ENCODE results near the gene KIAA1614. TPM values are rescaled to one million over a fixed set of nuclear protein-coding genes. Genes with fewer than 3 reads are reported as not detected.

The KIAA1614 gene
- total RNA-seq, 2 experiments from 2014 or later: not detected

GRCh38 chr1:180921891-180922630 lies 9.4 kb downstream of the KIAA1614 start:
- Mint-ChIP-seq H3K4me3 (no peak overlapping the region), H3K4me1 (ENCODE audit: low read depth) (no peaks in the 10 kb centered on the region), H3K9me3 (no peaks in the 10 kb centered on the region), H3K36me3 (ENCODE audit: low read depth) (no peaks in the 10 kb centered on the region), H3K27me3 (ENCODE audit: low read depth) (no peaks in the 10 kb centered on the region), H3K27ac (no peak overlapping the region)
- intact Hi-C loops (cut with micrococcal nuclease): no loop called here
- CTCF ChIA-PET: no interaction called here
- DNase-seq: no peak

DNA sequence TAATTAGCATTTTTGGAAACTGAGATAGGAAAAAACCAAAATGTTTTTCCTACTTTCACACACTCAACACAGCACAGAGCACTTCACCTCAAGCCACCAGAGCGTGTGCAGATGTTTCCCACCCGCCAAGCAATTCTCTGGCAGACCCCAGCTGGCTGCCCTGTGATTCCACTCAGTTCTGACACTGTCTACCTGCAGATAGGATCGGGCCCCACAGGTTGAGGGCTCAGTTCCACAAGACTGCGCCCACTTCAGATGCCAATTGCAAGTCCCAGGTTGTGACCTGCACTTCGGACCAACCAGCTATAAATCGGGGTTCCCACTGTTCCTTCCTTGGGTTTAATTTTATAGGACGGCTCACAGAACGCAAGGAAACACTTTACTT lies 9.9 kb downstream of the KIAA1614 start:
- Mint-ChIP-seq H3K4me3 (no peak overlapping the region), H3K9me3 (no peaks in the 10 kb centered on the region), H3K27me3 (ENCODE audit: low read depth) (no peaks in the 10 kb centered on the region), H3K27ac (no peak overlapping the region), H3K36me3 (ENCODE audit: low read depth) (no peaks in the 10 kb centered on the region), H3K4me1 (ENCODE audit: low read depth) (no peaks in the 10 kb centered on the region)
- CTCF ChIA-PET: interaction anchor here (1.1 kb wide), 1 partner anchor 220 kb away, joined by 4 read pairs; no protein-coding TSS in a partner anchor
- DNase-seq: no peak
- intact Hi-C loops (cut with micrococcal nuclease): no loop called here

DNA sequence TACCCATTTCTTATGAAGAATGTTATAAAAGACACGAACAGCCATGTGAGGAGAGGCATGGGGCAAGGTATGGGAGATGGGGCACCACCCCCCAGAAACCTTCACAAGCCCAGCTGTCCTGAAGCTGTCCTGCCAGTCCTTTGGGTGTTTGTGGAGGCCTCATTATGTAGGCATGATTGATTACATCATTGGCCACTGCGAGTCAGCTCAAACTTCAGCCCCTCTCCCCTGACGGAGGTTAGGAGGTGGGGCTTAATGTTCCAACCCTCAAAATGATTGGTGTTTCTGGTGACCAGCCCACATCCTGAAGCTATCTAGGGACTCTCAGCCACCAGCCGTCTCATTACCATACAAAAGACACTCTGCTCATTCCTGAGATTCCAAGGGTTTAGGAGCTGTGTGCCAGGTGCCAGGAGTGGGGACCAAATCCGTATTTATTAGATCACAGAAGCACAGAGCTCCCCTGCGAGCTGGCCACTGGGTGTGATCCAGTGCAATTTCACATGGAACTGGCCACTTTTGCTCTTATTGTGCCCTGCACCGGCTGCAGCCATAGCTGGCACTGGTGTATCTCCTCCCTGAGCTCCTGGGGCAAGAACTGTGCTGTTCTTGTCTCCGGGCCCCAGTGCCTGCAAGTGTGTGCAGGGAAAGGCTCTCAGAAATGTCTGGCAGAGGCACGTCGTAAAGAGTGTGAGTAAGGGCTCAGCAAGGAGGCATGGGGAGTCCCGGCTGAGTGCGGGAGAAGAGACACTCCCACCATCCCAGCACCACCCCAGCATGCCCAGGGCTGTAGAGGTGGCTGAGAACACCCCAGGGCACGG lies 10.5 kb downstream of the KIAA1614 start:
- intact Hi-C loops (cut with micrococcal nuclease): no loop called here
- Mint-ChIP-seq H3K27ac (no peak overlapping the region), H3K36me3 (ENCODE audit: low read depth) (no peaks in the 10 kb centered on the region), H3K27me3 (ENCODE audit: low read depth) (no peaks in the 10 kb centered on the region), H3K9me3 (no peaks in the 10 kb centered on the region), H3K4me1 (ENCODE audit: low read depth) (no peaks in the 10 kb centered on the region), H3K4me3 (no peak overlapping the region)
- DNase-seq: no peak
- CTCF ChIA-PET: interaction anchor here (1.1 kb wide), 1 partner anchor 219 kb away, joined by 4 read pairs; no protein-coding TSS in a partner anchor

- no peaks in the 10 kb centered on the region for H3K4me1 Mint-ChIP-seq (ENCODE audit: low read depth)
- H3K9me3 Mint-ChIP-seq: no peaks in the 10 kb centered on the region
- H3K27ac Mint-ChIP-seq: no peak overlapping the region
- H3K27me3 Mint-ChIP-seq (ENCODE audit: low read depth): no peaks in the 10 kb centered on the region
- intact Hi-C loops (cut with micrococcal nuclease): no loop called here
- DNase-seq: no peak
- CTCF ChIA-PET: no interaction called here
- no peak overlapping the region for H3K4me3 Mint-ChIP-seq
- no peaks in the 10 kb centered on the region for H3K36me3 Mint-ChIP-seq (ENCODE audit: low read depth)
These were observed 11.2 kb downstream of the KIAA1614 start for GRCh38 chr1:180923887-180924286.

DNA sequence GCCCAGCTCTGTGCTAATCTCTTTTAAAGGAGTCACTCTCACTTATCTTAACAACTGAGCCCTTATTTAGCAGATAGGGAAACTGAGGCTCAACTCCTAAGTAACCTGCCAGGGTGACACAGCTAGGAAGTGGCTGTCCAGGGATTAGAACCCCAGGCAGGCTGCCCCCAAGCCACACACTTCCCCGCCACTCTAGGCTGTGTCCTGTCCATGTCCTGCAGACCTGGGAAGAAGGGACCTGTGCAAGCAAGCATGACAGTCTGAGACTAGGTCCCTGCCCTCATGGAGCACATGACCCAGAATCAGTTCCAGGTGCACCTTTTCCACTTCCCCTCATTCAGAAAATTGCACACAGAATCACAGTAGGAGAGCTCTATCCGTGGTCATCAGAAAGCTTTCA lies 12.2 kb downstream of the KIAA1614 start:
- Mint-ChIP-seq H3K4me1 (ENCODE audit: low read depth) (no peaks in the 10 kb centered on the region), H3K9me3 (no peaks in the 10 kb centered on the region), H3K27me3 (ENCODE audit: low read depth) (no peaks in the 10 kb centered on the region), H3K4me3 (no peak overlapping the region), H3K27ac (no peak overlapping the region), H3K36me3 (ENCODE audit: low read depth) (no peaks in the 10 kb centered on the region)
- intact Hi-C loops (cut with micrococcal nuclease): no loop called here
- no peak for DNase-seq
- CTCF ChIA-PET: interaction anchor here (1.7 kb wide), 1 partner anchor 410 kb away, joined by 4 read pairs; no protein-coding TSS in a partner anchor

GRCh38 chr1:180925471-180926051 lies 12.9 kb downstream of the KIAA1614 start:
- Mint-ChIP-seq H3K36me3 (ENCODE audit: low read depth) (no peaks in the 10 kb centered on the region), H3K4me1 (ENCODE audit: low read depth) (no peaks in the 10 kb centered on the region), H3K27me3 (ENCODE audit: low read depth) (no peaks in the 10 kb centered on the region), H3K27ac (no peak overlapping the region), H3K4me3 (no peak overlapping the region), H3K9me3 (no peaks in the 10 kb centered on the region)
- CTCF ChIA-PET: interaction anchor here (0.9 to 1.7 kb wide), 2 partner anchors 15 to 411 kb away, joined by 4 read pairs; no protein-coding TSS in a partner anchor
- intact Hi-C loops (cut with micrococcal nuclease): no loop called here
- no peak for DNase-seq

DNA sequence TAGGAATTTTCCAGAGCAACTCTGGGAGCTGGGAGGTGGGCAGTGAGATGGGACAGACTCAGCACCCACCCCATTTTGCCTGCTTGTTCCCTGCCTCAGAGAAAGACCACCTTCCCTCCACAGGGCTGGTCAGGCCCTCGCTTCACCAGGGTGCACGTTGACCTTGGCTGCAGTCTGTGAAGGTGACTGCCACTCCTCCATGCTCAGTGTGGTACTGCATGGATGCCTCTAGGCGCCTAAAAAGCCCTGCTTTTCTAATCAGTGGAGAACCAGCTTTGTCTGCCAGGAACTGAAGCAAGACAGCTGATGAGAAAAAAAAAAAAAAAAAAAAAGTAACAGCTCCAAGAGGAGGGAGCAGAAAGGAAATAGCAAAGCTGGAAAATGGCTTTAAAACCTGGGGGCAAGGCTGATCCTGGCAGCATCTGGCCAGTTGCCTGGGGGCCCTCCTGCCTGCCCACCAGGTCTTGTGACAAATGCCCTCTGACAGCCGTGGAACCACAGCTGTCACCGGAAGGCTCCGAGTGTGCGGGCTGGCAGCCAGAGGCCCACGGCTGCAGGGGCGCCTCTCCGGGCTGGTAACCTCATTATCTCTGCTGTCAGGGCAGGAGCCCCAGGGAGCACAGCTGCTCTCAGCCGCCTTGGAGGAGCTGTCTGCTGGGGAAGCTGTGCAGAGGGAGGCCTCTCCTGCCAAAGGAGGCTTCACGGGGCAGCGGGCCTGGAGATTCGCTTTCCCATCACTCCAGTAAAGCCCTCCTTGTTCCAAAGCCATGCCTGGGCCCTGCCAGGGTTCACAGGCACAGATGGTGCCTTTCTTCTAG lies 13.7 kb downstream of the KIAA1614 start:
- no peaks in the 10 kb centered on the region for H3K9me3 Mint-ChIP-seq
- intact Hi-C loops (cut with micrococcal nuclease): no loop called here
- H3K4me1 Mint-ChIP-seq (ENCODE audit: low read depth): no peaks in the 10 kb centered on the region
- H3K27me3 Mint-ChIP-seq (ENCODE audit: low read depth): no peaks in the 10 kb centered on the region
- H3K27ac Mint-ChIP-seq: no peak overlapping the region
- H3K36me3 Mint-ChIP-seq (ENCODE audit: low read depth): no peaks in the 10 kb centered on the region
- H3K4me3 Mint-ChIP-seq: no peak overlapping the region
- DNase-seq: peak; percentile 13
- CTCF ChIA-PET: interaction anchor here (0.9 to 1.7 kb wide), 2 partner anchors 14 to 411 kb away, joined by 4 read pairs; no protein-coding TSS in a partner anchor

DNA sequence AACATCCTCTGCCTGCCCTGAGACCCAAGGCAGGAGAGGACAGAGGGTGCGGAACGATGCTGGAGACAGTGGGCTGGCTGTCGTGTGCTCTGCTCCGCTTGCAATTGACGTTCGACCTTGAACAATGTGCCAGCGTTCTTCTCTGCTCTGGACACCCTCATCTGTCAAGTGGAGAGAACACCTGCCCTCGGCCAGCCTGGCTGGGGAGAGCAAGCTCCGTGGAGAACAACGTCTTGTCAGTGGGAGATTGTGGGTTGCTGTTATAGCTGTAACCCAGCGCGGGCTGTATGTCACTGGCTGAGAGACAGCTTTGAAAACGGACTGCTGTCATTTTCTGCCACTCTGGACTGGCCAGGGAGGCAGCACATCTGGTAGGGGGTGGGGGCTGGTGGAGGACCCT lies 14.7 kb downstream of the KIAA1614 start:
- no peaks in the 10 kb centered on the region for H3K9me3 Mint-ChIP-seq
- no peaks in the 10 kb centered on the region for H3K27me3 Mint-ChIP-seq (ENCODE audit: low read depth)
- no peaks in the 10 kb centered on the region for H3K36me3 Mint-ChIP-seq (ENCODE audit: low read depth)
- H3K4me3 Mint-ChIP-seq: no peak overlapping the region
- H3K27ac Mint-ChIP-seq: no peak overlapping the region
- no peaks in the 10 kb centered on the region for H3K4me1 Mint-ChIP-seq (ENCODE audit: low read depth)
- CTCF ChIA-PET: no interaction called here
- intact Hi-C loops (cut with micrococcal nuclease): no loop called here
- no peak for DNase-seq

- CTCF ChIA-PET: no interaction called here
- DNase-seq: no peak
- no peak overlapping the region for H3K27ac Mint-ChIP-seq
- H3K9me3 Mint-ChIP-seq: no peaks in the 10 kb centered on the region
- no peaks in the 10 kb centered on the region for H3K27me3 Mint-ChIP-seq (ENCODE audit: low read depth)
- H3K36me3 Mint-ChIP-seq (ENCODE audit: low read depth): no peaks in the 10 kb centered on the region
- H3K4me3 Mint-ChIP-seq: no peak overlapping the region
- H3K4me1 Mint-ChIP-seq (ENCODE audit: low read depth): no peaks in the 10 kb centered on the region
- intact Hi-C loops (cut with micrococcal nuclease): no loop called here
These were observed 15.1 kb downstream of the KIAA1614 start for GRCh38 chr1:180927841-180928240.

GRCh38 chr1:180928331-180929230 lies 15.9 kb downstream of the KIAA1614 start:
- no peaks in the 10 kb centered on the region for H3K27me3 Mint-ChIP-seq (ENCODE audit: low read depth)
- no peaks in the 10 kb centered on the region for H3K4me1 Mint-ChIP-seq (ENCODE audit: low read depth)
- no peaks in the 10 kb centered on the region for H3K36me3 Mint-ChIP-seq (ENCODE audit: low read depth)
- H3K4me3 Mint-ChIP-seq: no peak overlapping the region
- DNase-seq: no peak
- no peak overlapping the region for H3K27ac Mint-ChIP-seq
- intact Hi-C loops (cut with micrococcal nuclease): no loop called here
- H3K9me3 Mint-ChIP-seq: no peaks in the 10 kb centered on the region
- CTCF ChIA-PET: no interaction called here

DNA sequence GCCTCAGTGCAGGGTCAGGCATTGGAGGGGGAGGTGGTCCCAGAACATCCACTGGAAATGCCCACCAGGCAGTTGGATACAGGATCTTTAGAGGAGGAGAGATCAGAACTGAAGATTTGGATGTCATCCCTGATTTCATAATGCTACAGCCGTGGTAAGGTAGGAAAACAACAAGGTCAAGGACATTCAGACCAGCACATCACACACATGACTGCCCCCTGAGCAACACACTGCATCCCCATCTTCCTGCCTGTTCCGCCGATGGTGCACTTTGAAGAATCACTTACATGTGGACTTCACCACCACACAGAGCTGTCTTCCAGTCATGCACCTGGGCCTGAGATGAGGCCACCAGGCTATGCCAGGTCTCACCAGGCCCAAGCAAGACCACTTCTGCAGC lies 16.7 kb downstream of the KIAA1614 start:
- no peak overlapping the region for H3K27ac Mint-ChIP-seq
- no peak overlapping the region for H3K4me3 Mint-ChIP-seq
- intact Hi-C loops (cut with micrococcal nuclease): no loop called here
- no peaks in the 10 kb centered on the region for H3K9me3 Mint-ChIP-seq
- CTCF ChIA-PET: no interaction called here
- H3K4me1 Mint-ChIP-seq (ENCODE audit: low read depth): no peaks in the 10 kb centered on the region
- DNase-seq: no peak
- H3K36me3 Mint-ChIP-seq (ENCODE audit: low read depth): no peaks in the 10 kb centered on the region
- H3K27me3 Mint-ChIP-seq (ENCODE audit: low read depth): no peaks in the 10 kb centered on the region

Measured in activated naive CD4-positive, alpha-beta T cell treated with anti-CD3 and anti-CD28 coated beads for 36 hours (primary cell).